OCI-LY3 (cell line): ENCODE results near the gene LRRC9.

ENCODE experiments used
- H2AFZ ChIP-seq: fragments of 200-600, 300-600 bp; shearing (Covaris generic); 2 replicates; pipeline ENCODE4 v1.6.0; 2014; ENCODE audit warnings: antibody characterized with exemption, low read depth, low read length
- H3K27ac ChIP-seq: fragments of 200-600, 300-600 bp; sonication (generic); 2 replicates; pipeline ENCODE4 v1.5.1; 2014; ENCODE audit warnings: mild to moderate bottlenecking, low read length, moderate library complexity, mixed read lengths
- H3K27me3 ChIP-seq: fragments of 200-600, 300-600 bp; sonication (generic); 2 replicates; pipeline ENCODE4 v1.6.1; 2014; ENCODE audit warnings: low read depth, low read length, mixed read lengths
- H3K36me3 ChIP-seq: fragments of 200-600, 300-600 bp; sonication (generic); replicated peaks from 2 replicates; pipeline ENCODE3; 2014; ENCODE audit warnings: low read depth, low read length, mixed read lengths
- H3K4me1 ChIP-seq: fragments of 300-600, 200-600 bp; sonication (generic); 2 replicates; pipeline ENCODE4 v1.6.1; 2014; ENCODE audit warnings: low read length, mixed read lengths
- H3K4me2 ChIP-seq: fragments of 200-600, 300-600 bp; sonication (generic); 2 replicates; pipeline ENCODE4 v1.6.1; 2014; ENCODE audit warnings: low read length, mixed read lengths
- H3K4me3 ChIP-seq: fragments of 300-600, 200-600 bp; sonication (generic); 2 replicates; pipeline ENCODE4 v1.5.1; 2014; ENCODE audit warnings: antibody characterized with exemption, mild to moderate bottlenecking, low read length, moderate library complexity
- H3K79me2 ChIP-seq: fragments of 300-600, 200-600 bp; shearing (Covaris generic); 2 replicates; pipeline ENCODE4 v1.6.1; 2014; ENCODE audit warnings: mild to moderate bottlenecking, low read length, mixed read lengths
- H3K9ac ChIP-seq: fragments of 300-600, 200-600 bp; shearing (Covaris generic); 2 replicates; pipeline ENCODE4 v1.6.0; 2014; ENCODE audit warnings: mild to moderate bottlenecking, low read length, moderate library complexity
- H3K9me3 ChIP-seq: fragments of 200-600, 300-600 bp; shearing (Covaris generic); 2 replicates; pipeline ENCODE4 v1.6.1; 2014; ENCODE audit warnings: low read length, mixed read lengths; ENCODE audit not compliant: insufficient read depth
- H4K20me1 ChIP-seq: fragments of 200-600, 300-600 bp; sonication (generic); 2 replicates; pipeline ENCODE4 v1.6.1; 2016; ENCODE audit warnings: low read length, mixed read lengths; ENCODE audit not compliant: insufficient read depth
- EZH2phosphoT487 ChIP-seq: fragments of 200-600 bp; shearing (Covaris generic); IDR thresholded peaks from 2 replicates; pipeline ENCODE4 v1.6.1; 2018; ENCODE audit warnings: antibody characterized with exemption, mixed run types, low read depth
- TF ChIP-seq, protein P1 (sequence below): fragments of 200-600, 300-600 bp; sonication (generic); IDR thresholded peaks from 2 replicates; pipeline ENCODE4 v1.5.1; 2014; ENCODE audit warnings: antibody characterized with exemption, low read length, low read depth

LRRC9 gene

GRCh38 chr14:59986556-59987059 lies 66.7 kb downstream of the LRRC9 start:
- no peaks in the 10 kb centered on the region for H3K36me3 ChIP-seq
- H3K4me1 ChIP-seq: no peaks in the 10 kb centered on the region
- TF ChIP-seq, protein P1, sequence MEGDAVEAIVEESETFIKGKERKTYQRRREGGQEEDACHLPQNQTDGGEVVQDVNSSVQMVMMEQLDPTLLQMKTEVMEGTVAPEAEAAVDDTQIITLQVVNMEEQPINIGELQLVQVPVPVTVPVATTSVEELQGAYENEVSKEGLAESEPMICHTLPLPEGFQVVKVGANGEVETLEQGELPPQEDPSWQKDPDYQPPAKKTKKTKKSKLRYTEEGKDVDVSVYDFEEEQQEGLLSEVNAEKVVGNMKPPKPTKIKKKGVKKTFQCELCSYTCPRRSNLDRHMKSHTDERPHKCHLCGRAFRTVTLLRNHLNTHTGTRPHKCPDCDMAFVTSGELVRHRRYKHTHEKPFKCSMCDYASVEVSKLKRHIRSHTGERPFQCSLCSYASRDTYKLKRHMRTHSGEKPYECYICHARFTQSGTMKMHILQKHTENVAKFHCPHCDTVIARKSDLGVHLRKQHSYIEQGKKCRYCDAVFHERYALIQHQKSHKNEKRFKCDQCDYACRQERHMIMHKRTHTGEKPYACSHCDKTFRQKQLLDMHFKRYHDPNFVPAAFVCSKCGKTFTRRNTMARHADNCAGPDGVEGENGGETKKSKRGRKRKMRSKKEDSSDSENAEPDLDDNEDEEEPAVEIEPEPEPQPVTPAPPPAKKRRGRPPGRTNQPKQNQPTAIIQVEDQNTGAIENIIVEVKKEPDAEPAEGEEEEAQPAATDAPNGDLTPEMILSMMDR: no peak
- no peak for TF ChIP-seq EZH2phosphoT487
- no peaks in the 10 kb centered on the region for H3K9me3 ChIP-seq
- no peak overlapping the region for H3K4me3 ChIP-seq
- H3K27ac ChIP-seq: no peak overlapping the region
- no peaks in the 10 kb centered on the region for H4K20me1 ChIP-seq
- no peaks in the 10 kb centered on the region for H3K27me3 ChIP-seq
- no peak overlapping the region for H2AFZ ChIP-seq
- H3K4me2 ChIP-seq: no peak overlapping the region
- H3K9ac ChIP-seq: no peak overlapping the region
- no peaks in the 10 kb centered on the region for H3K79me2 ChIP-seq

- no peak overlapping the region for H2AFZ ChIP-seq
- no peak overlapping the region for H3K27ac ChIP-seq
- no peaks in the 10 kb centered on the region for H3K79me2 ChIP-seq
- no peak overlapping the region for H3K4me3 ChIP-seq
- no peak for TF ChIP-seq EZH2phosphoT487
- TF ChIP-seq, protein P1: no peak
- H3K27me3 ChIP-seq: no peaks in the 10 kb centered on the region
- H3K9me3 ChIP-seq: no peaks in the 10 kb centered on the region
- H4K20me1 ChIP-seq: no peaks in the 10 kb centered on the region
- no peak overlapping the region for H3K4me2 ChIP-seq
- no peak overlapping the region for H3K9ac ChIP-seq
- no peaks in the 10 kb centered on the region for H3K36me3 ChIP-seq
- no peaks in the 10 kb centered on the region for H3K4me1 ChIP-seq
Measured at GRCh38 chr14:59997449-59997848, 77.5 kb downstream of the LRRC9 start.

DNA sequence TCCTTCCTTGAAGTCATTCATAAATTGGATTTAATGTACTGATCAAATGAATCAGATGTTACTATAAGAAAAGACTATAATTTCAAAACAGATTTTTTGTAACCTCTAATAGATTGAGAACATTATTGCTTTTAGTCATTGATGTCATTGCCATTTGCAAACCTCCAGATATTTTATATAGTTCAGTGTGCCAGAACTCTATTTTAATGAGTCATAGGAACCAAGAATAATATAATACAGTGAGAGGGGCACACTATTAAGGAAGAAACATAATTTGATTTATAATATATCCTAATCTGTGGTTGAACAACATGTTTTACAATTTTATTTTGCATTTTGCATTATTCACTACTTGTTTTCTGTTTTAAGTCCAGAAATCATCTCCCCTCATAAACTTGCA lies 78.0 kb downstream of the LRRC9 start:
- no peaks in the 10 kb centered on the region for H3K9me3 ChIP-seq
- no peak overlapping the region for H2AFZ ChIP-seq
- no peak overlapping the region for H3K9ac ChIP-seq
- no peaks in the 10 kb centered on the region for H3K36me3 ChIP-seq
- no peaks in the 10 kb centered on the region for H4K20me1 ChIP-seq
- TF ChIP-seq EZH2phosphoT487: no peak
- TF ChIP-seq, protein P1: no peak
- H3K4me1 ChIP-seq: no peaks in the 10 kb centered on the region
- no peak overlapping the region for H3K27ac ChIP-seq
- H3K27me3 ChIP-seq: no peaks in the 10 kb centered on the region
- no peaks in the 10 kb centered on the region for H3K79me2 ChIP-seq
- H3K4me3 ChIP-seq: no peak overlapping the region
- H3K4me2 ChIP-seq: no peak overlapping the region

DNA sequence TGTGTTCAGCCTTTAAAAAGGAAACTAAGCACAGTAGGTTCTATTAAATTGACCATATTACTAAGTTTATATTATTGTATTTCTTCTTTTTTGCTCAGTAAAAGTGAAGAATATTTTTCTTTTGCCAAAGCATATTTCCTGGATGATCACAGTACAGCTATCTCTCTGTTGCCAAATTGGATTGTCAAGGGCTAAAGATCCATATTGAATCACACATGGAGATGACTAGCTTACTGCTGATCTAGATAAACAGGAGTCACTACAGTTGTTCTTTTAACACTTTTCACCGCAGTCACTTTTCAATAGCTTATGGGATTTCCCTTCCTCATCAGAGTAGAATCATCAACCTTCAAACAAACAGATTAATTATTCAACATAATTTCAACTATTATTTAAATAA lies 78.6 kb downstream of the LRRC9 start:
- Histone ChIP-seq H3K4me2 (no peak overlapping the region), H2AFZ (no peak overlapping the region), H4K20me1 (no peaks in the 10 kb centered on the region), H3K36me3 (no peaks in the 10 kb centered on the region), H3K79me2 (no peaks in the 10 kb centered on the region), H3K9me3 (no peaks in the 10 kb centered on the region), H3K4me1 (no peaks in the 10 kb centered on the region), H3K9ac (no peak overlapping the region), H3K27ac (no peak overlapping the region), H3K27me3 (no peaks in the 10 kb centered on the region), H3K4me3 (no peak overlapping the region)
- TF ChIP-seq, protein P1: no peak
- TF ChIP-seq EZH2phosphoT487: no peak
